ENCODE data around the gene SLC38A8.

The SLC38A8 gene

GRCh38 chr16:84055801-84056634 is 13.4 kb upstream of the SLC38A8 start:
- peaks cover 74% of the 10 kb centered on the region for H3K36me3 ChIP-seq (ENCODE audit: control insufficient read depth, low read length)
- H3K9me3 ChIP-seq (ENCODE audit: control insufficient read depth, insufficient read depth, low read length) = no peaks in the 10 kb centered on the region
- H3K4me1 ChIP-seq (ENCODE audit: control insufficient read depth, low read length) = no peaks in the 10 kb centered on the region
- H3K27me3 ChIP-seq (ENCODE audit: control insufficient read depth, low read length) = no peaks in the 10 kb centered on the region
- H3K79me2 ChIP-seq (ENCODE audit: control insufficient read depth, low read length) = no peaks in the 10 kb centered on the region
- no peaks in the 10 kb centered on the region for H4K20me1 ChIP-seq (ENCODE audit: control insufficient read depth, insufficient read depth, low read depth, low read length)
- H3K9me2 ChIP-seq (replicated peaks; ENCODE audit: control insufficient read depth, low read length) = no peaks in the 10 kb centered on the region
- H3F3A ChIP-seq (ENCODE audit: control insufficient read depth, insufficient read depth) = no peaks in the 10 kb centered on the region
- TF ChIP-seq CTCF (IDR thresholded peaks at IDR 0.05; ENCODE audit: low read depth, low read length, poor library complexity, severe bottlenecking) (no peak), EZH2phosphoT487 (IDR thresholded peaks at IDR 0.05; ENCODE audit: borderline replicate concordance, low read length) (no peak)
- H3K4me3 ChIP-seq (ENCODE audit: low read length) = no peak overlapping the region
- H3K4me2 ChIP-seq (ENCODE audit: low read length) = no peak overlapping the region
- H3K27ac ChIP-seq (ENCODE audit: low read depth, low read length) = no peak overlapping the region

- Histone ChIP-seq H3F3A (ENCODE audit: control insufficient read depth, insufficient read depth) (no peaks in the 10 kb centered on the region), H3K27me3 (ENCODE audit: control insufficient read depth, low read length) (no peaks in the 10 kb centered on the region), H3K4me2 (ENCODE audit: low read length) (no peak overlapping the region), H3K27ac (ENCODE audit: low read depth, low read length) (no peak overlapping the region), H3K4me1 (ENCODE audit: control insufficient read depth, low read length) (no peaks in the 10 kb centered on the region), H4K20me1 (ENCODE audit: control insufficient read depth, insufficient read depth, low read depth, low read length) (no peaks in the 10 kb centered on the region), H3K9me2 (replicated peaks; ENCODE audit: control insufficient read depth, low read length) (no peaks in the 10 kb centered on the region), H3K9me3 (ENCODE audit: control insufficient read depth, insufficient read depth, low read length) (no peaks in the 10 kb centered on the region), H3K4me3 (ENCODE audit: low read length) (no peak overlapping the region), H3K79me2 (ENCODE audit: control insufficient read depth, low read length) (no peaks in the 10 kb centered on the region), H3K36me3 (ENCODE audit: control insufficient read depth, low read length) (peaks cover 68% of the 10 kb centered on the region)
- TF ChIP-seq CTCF (IDR thresholded peaks at IDR 0.05; ENCODE audit: low read depth, low read length, poor library complexity, severe bottlenecking) (no peak), EZH2phosphoT487 (IDR thresholded peaks at IDR 0.05; ENCODE audit: borderline replicate concordance, low read length) (no peak)
Observed at GRCh38 chr16:84055366-84055765, 12.8 kb upstream of the SLC38A8 start.

GRCh38 chr16:84054916-84055315 is 12.3 kb upstream of the SLC38A8 start:
- peaks cover 66% of the 10 kb centered on the region for H3K36me3 ChIP-seq (ENCODE audit: control insufficient read depth, low read length)
- no peaks in the 10 kb centered on the region for H3K9me3 ChIP-seq (ENCODE audit: control insufficient read depth, insufficient read depth, low read length)
- no peaks in the 10 kb centered on the region for H3F3A ChIP-seq (ENCODE audit: control insufficient read depth, insufficient read depth)
- H3K9me2 ChIP-seq (replicated peaks; ENCODE audit: control insufficient read depth, low read length) = no peaks in the 10 kb centered on the region
- H3K4me3 ChIP-seq (ENCODE audit: low read length) = no peak overlapping the region
- no peak overlapping the region for H3K4me2 ChIP-seq (ENCODE audit: low read length)
- H3K27ac ChIP-seq (ENCODE audit: low read depth, low read length) = no peak overlapping the region
- no peaks in the 10 kb centered on the region for H3K27me3 ChIP-seq (ENCODE audit: control insufficient read depth, low read length)
- no peaks in the 10 kb centered on the region for H3K79me2 ChIP-seq (ENCODE audit: control insufficient read depth, low read length)
- H4K20me1 ChIP-seq (ENCODE audit: control insufficient read depth, insufficient read depth, low read depth, low read length) = no peaks in the 10 kb centered on the region
- TF ChIP-seq EZH2phosphoT487 (IDR thresholded peaks at IDR 0.05; ENCODE audit: borderline replicate concordance, low read length) = no peak
- no peak for TF ChIP-seq CTCF (IDR thresholded peaks at IDR 0.05; ENCODE audit: low read depth, low read length, poor library complexity, severe bottlenecking)
- H3K4me1 ChIP-seq (ENCODE audit: control insufficient read depth, low read length) = no peaks in the 10 kb centered on the region

All from DOHH2 (cell line).